Measurements from ENCODE around the gene DAPL1.

- TF ChIP-seq CTCF (IDR thresholded peaks at IDR 0.05), result no peak
- TF ChIP-seq POLR2A (IDR thresholded peaks at IDR 0.05; ENCODE audit: low read depth), result no peak
- TF ChIP-seq POLR2AphosphoS5 (IDR thresholded peaks at IDR 0.05), result no peak
- TF ChIP-seq EP300 (IDR thresholded peaks at IDR 0.05), result no peak
Measured at GRCh38 chr2:158772306-158773078, 22.6 kb upstream of the DAPL1 start.

Measured in esophagus muscularis mucosa (tissue), 4 donors.